Uterus (tissue), 2 donors: ENCODE measurements around the gene CMTM7.

Experiments used
- POLR2A ChIP-seq, 2 donors: fragments of 450-650 bp; IDR thresholded peaks; one replicate each; pipeline ENCODE4 v1.6.1; 2016; ENCODE audit warnings: antibody characterized with exemption in 2 of 2, mild to moderate bottlenecking in 1 of 2, moderate library complexity in 1 of 2
- TF ChIP-seq, protein P1 (sequence below), 4 experiments: fragments of 200-600 bp in 2 of 4; fragments of 450-650 bp in 2 of 4; sonication (generic) in 2 of 4; IDR thresholded peaks; one replicate each; pipeline ENCODE4 v1.5.1; 2016 to 2019; ENCODE audit warnings: antibody characterized with exemption in 4 of 4, mild to moderate bottlenecking in 2 of 4, moderate library complexity in 1 of 4

DNA sequence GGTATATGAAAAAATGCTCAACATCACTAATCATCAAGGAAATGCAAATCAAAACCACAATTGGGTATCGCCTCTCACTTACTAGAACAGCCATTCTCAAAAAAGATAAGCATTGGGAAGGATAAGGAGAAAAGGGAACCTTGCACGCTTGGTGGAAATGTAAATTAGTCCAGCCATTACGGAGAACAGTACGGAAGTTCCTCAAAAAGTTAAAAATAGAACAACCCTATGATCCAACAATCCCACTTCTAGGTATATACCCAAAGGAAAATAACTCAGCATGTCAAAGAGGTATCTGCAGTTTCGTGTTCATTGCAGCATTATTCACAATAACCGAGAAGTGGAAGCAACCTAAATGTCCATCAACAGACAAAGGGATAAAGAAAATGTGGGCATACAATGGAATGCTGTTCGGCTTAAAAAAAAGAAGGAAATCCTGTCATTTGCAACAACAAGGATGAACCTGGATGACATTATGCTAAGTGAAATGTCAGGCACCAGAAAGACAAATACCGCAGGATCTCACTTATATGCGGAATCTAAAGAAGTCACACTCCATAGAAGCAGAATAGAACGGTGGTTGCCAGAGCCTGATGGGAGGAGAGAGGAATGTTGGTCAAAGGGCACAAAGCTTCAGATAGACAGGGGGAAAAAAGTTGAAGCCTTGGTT, 11.7 kb upstream of the CMTM7 start:
- TF ChIP-seq POLR2A (IDR thresholded peaks at IDR 0.05), result no peak
- TF ChIP-seq, protein P1, sequence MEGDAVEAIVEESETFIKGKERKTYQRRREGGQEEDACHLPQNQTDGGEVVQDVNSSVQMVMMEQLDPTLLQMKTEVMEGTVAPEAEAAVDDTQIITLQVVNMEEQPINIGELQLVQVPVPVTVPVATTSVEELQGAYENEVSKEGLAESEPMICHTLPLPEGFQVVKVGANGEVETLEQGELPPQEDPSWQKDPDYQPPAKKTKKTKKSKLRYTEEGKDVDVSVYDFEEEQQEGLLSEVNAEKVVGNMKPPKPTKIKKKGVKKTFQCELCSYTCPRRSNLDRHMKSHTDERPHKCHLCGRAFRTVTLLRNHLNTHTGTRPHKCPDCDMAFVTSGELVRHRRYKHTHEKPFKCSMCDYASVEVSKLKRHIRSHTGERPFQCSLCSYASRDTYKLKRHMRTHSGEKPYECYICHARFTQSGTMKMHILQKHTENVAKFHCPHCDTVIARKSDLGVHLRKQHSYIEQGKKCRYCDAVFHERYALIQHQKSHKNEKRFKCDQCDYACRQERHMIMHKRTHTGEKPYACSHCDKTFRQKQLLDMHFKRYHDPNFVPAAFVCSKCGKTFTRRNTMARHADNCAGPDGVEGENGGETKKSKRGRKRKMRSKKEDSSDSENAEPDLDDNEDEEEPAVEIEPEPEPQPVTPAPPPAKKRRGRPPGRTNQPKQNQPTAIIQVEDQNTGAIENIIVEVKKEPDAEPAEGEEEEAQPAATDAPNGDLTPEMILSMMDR (IDR thresholded peaks at IDR 0.05), result no peak
